Measurements from ENCODE around the gene RFX7.

RFX7 gene

DNA sequence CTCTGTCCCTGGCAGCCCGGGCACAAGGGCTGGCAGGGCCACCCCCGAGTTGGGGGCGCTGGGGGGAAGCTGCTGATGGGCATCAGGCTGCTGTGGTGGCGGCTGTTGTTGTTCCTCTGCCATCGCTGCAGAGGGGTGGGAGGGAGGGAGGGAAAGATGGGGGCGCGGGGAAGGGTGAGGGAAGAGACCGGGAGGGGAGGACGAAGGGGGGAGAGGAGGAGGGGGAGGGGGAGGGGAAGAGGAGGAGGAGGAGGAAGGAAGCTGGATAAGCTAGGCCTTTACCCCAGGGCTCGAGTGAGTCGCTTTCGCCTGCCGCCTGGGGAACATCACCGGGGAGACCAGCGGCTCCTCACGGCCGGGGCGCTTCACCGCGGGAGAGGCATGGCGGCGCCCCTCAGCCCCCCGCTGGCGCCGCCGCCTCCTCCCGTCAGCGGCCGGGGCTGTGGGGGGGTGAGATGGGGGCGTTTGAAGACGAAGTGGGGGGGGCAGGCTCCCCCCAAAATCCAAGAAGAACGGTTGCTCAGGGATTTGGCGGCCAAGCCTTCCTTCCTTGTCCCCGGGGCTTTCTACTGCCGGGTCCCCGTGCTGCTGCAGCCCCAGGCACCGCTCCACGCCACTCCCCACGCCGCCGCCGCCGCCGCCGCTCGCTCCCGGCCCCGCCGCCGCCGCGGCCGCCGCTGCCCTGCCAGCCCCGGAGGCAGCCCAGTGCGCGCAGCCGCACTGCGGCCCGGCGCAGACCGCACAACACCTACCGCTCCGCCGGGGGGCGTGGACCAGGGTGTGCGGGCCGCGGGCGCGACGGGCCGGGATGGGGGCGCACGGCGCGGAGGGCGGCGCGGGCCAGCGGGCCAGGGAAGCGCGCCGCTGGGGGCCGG lies at the start of gene RFX7:
TSS of gene RFX7 (minus strand) at position 717 of the 875 bp plus-strand sequence. CDS start at position 123, 594 bp downstream.
- no peak for TF ChIP-seq GATA2 (IDR thresholded peaks at IDR 0.05; ENCODE audit: low read depth, low read length)
- no peak for TF ChIP-seq GATA3 (IDR thresholded peaks at IDR 0.05; ENCODE audit: low read depth, low read length)

DNA sequence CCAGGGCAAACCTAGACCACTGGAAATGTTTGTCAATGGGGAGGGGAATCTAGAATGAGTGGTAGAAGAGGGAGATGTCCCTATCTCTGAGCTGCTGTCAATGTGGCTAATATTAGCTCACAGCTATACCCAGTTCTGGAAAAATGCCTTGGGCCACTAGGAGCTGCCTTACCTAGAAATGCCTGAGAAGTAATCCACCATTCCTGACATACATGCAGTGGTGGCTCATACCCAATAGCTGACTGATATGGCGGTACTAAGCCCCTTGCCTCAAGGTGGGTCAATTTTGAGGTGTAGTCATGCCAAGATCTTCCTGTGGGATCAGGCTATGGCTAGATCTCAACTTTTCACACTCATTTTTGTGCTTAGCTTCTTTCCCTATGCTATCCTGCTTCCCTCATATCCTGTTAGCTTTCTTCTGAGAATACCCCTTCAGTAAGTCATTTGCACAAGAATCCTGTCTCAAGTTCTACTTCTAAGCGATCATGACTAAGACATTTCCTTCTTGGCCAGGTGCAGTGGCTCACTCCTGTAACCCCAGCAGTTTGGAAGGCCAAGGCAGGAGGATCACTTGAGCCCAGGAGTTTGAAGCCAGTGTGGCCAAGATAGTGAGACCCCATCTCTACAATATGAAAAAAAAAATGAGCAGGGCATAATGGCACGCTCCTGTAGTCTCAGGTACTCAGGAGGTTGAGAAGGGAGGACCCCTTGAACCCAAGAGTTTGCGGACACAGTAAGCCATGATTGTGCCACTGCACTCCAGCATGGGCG lies 49.1 kb upstream of the RFX7 start:
- no peak for TF ChIP-seq GATA2 (IDR thresholded peaks at IDR 0.05; ENCODE audit: low read depth, low read length)
- TF ChIP-seq GATA3 (IDR thresholded peaks at IDR 0.05; ENCODE audit: low read depth, low read length): no peak

DNA sequence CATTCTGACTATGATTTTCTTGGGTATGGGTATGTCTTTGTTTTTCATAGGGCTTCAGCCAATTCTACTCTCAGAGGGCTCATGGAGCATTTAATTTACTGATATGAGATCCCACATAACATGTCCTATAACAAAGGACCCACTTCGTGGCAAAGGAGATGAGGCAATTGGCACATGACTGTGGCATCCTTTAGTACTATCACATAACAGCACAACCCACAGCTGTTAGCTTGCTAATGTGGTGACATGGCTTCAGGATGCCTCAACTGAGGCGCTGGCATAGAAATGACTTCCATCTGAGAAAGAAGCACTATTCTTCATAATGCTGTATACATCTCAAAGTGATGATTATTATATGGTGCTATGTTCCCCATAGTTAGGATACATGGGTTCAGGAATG lies 48.1 kb upstream of the RFX7 start:
- no peak for TF ChIP-seq GATA2 (IDR thresholded peaks at IDR 0.05; ENCODE audit: low read depth, low read length)
- TF ChIP-seq GATA3 (IDR thresholded peaks at IDR 0.05; ENCODE audit: low read depth, low read length): no peak

DNA sequence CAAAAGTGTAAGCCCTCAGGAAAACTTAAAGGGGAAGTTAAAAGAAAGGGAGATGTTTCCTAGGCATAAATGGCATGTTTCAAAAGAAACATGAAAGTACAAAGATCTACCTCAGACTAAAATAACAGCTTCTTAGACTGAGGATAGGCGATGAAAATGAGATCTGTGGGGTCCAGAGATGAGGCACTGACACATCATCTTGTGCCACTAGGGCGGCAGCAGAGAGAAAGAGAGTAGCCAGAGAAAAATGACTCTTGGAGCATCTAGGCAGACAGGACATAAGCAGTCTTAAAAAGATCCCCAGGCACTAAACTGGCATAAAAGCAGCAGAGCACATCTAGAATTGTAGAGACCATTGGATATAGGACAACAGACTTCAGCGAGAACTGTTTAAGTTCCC lies 42.5 kb upstream of the RFX7 start:
- 0 out of 2 replicates have a peak, but pooled peaks have one; percentile 11 for TF ChIP-seq GATA3 (IDR thresholded peaks at IDR 0.05; ENCODE audit: low read depth, low read length)
- no peak for TF ChIP-seq GATA2 (IDR thresholded peaks at IDR 0.05; ENCODE audit: low read depth, low read length)

DNA sequence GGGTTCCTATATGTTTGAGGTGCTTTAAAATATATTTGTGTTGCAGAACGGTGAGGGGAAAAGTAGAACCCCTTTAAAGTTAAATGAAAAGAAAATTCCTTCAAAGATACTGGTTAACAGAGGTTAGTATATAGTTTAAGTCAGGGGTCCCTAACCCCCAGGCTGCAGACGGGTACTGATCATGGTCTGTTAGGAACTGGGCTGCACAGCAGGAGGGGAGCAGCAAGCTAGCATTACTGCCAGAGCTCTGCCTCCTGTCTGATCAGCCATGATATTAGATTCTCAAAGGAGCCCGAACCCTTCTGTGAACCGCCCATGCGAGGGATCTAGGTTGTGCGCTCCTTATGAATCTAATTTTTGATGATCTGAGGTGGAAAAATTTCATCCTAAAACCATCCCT lies 37.5 kb upstream of the RFX7 start:
- TF ChIP-seq GATA2 (IDR thresholded peaks at IDR 0.05; ENCODE audit: low read depth, low read length) (no peak), GATA3 (IDR thresholded peaks at IDR 0.05; ENCODE audit: low read depth, low read length) (no peak)

DNA sequence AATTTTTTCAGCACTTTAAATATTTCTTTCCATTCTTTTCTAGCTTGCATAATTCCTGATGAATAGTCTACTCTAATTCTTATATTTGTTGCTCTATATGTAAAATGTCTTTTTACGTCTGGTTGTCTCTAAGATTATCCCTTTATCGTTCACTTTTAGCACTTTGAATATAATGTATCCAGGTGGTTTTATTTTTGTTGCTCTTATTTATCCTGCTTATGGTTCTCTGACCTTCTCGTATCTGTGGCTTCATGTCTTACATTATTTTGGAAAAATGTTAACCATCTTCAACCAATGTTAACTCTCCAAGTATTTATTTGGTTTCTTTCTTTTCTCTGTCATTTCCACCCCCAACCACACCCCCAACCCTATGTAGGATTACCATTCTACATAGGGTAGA lies 30.0 kb upstream of the RFX7 start:
- TF ChIP-seq GATA3 (IDR thresholded peaks at IDR 0.05; ENCODE audit: low read depth, low read length): no peak
- no peak for TF ChIP-seq GATA2 (IDR thresholded peaks at IDR 0.05; ENCODE audit: low read depth, low read length)

DNA sequence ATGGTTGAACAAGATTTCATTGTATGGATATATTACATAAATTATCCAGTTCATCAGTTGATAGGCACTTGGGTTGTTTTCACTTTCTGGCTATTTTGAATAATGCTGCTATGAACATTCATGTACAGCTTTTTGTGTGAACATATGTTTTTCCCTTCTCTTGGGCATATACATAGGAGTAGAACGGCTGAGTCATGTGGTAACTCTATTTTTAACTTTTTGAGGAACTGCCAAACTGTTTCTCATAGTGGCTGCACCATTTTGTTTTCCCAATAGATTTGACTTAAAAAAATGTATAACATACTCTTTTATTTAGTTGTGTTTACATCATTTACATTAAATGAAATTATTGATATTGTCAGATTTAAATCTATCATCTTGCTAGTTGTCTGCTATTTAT lies 28.8 kb upstream of the RFX7 start:
- no peak for TF ChIP-seq GATA2 (IDR thresholded peaks at IDR 0.05; ENCODE audit: low read depth, low read length)
- TF ChIP-seq GATA3 (IDR thresholded peaks at IDR 0.05; ENCODE audit: low read depth, low read length): no peak

DNA sequence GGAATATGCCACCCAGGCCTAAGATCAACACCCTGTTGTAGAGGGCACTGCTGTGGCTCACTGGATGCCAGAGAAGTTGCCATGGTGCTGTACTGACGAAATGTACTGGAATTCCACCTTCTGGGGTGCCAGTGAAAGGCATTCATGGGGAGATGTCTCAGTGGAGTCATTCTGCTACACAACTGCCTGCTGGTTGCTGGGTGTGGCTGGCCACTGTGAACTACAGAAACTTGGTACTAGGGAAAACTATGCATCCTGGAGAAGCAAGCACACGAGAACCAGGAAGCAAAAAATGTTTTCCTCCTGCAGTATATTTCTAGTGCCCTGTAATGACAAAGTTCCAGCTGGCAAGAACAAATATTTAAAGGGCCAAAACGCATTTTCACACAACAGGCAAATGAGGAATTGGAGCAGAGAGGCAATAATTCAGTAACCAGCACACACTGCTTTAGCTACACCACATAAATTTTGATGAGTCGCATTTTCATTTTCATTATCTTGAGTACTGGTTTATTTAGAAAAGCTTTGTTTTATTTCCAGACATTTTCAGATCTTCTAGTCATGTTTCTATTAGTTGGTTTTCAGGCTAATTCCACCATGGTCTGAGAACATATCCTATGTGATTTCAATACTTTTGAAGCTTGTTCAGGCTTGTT lies 18.3 kb upstream of the RFX7 start:
- TF ChIP-seq GATA2 (IDR thresholded peaks at IDR 0.05; ENCODE audit: low read depth, low read length) (no peak), GATA3 (IDR thresholded peaks at IDR 0.05; ENCODE audit: low read depth, low read length) (no peak)

DNA sequence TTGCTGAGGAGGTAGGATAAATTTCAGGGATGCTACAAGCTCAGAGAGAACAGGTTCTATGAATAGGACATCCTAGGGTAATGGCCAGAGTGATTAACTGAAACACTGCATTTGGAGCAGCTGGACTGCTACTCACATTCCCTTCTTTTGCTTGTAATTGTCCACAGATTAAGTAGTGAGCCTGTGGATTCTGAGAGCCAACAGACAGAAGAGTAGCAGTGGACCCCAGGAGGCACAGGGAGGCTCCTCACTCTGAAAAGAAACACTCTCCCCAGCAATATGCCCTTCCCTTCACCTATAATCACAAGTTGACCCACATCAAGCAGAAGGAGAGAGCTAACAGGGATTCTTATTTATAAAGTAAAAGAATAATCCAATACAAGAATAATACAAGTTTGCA lies 10.6 kb upstream of the RFX7 start:
- TF ChIP-seq GATA2 (IDR thresholded peaks at IDR 0.05; ENCODE audit: low read depth, low read length) (no peak), GATA3 (IDR thresholded peaks at IDR 0.05; ENCODE audit: low read depth, low read length) (no peak)

DNA sequence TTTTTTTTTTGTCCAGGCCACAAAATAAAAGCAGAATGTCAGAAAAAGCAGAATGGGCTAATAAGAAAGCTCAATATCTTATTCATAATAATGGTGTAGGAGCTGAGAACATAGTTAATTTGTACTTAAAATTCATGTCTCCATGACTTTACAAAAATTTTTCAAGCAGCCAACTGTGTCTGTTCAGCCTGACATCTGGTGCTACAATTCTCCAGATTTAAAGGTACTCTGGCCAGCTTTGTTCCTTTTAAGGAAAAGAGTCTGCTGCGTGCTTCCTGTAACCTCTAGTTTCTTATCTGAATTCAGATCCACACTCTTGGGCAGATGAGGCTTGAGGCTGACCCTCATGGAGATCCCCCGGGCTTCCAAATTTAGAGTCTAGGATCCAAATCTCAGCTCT lies 8.7 kb upstream of the RFX7 start:
- no peak for TF ChIP-seq GATA3 (IDR thresholded peaks at IDR 0.05; ENCODE audit: low read depth, low read length)
- TF ChIP-seq GATA2 (IDR thresholded peaks at IDR 0.05; ENCODE audit: low read depth, low read length): no peak

DNA sequence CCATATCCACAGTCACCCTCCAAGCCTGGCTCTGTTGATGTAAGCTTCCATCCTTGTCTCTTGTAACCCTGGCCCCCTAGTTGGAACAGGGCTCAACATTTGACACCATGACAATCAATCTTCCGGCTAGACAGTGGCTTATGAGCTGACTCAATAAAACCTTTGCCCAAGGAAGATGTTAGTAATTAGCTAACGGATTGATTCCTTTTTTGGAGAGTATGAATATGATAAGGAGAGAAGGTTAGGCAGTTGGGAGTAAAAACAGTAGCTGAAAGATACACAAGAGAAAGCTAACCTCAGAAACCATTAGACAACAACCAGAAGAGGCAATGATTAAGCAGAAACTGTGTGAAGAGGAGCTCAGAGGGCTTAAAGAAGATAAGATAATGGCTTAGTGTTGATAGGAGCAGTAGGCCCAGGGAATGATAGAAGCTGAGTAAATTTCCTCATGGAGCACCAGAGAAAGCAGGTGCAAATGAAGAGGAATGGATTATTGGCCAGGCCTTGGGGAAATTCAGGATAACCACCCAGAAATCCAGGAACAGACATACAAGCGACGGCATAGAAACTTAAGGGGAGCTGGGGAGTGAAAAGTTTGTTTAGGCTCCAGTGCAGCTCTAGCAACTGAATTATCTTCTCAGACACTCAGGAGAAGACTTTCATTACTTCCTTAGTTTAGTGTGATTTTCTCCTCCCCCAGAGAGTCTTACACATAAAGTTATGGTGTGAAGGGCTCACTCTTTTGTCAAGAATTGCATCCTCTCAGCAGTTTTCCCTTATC lies 7.8 kb upstream of the RFX7 start:
- TF ChIP-seq GATA3 (IDR thresholded peaks at IDR 0.05; ENCODE audit: low read depth, low read length): no peak
- TF ChIP-seq GATA2 (IDR thresholded peaks at IDR 0.05; ENCODE audit: low read depth, low read length): no peak

DNA sequence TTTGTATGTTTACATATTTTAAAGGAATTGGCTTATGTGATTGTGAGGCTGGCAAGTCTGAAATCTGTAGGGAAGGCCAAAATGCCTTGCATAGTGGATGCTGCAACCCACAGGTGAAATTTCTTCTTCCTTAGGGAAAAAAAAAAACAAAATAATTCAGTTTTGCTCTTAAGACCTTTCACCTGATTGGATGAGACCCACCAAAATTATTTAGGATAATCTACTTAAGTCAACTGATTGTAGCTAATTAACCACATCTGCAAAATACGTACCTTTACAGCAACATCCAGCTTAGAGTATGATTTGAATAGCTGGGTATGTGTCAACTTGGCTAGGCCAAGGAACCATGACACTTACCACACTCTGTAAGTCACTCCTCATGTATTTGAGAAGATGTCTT lies 6.9 kb upstream of the RFX7 start:
- TF ChIP-seq GATA2 (IDR thresholded peaks at IDR 0.05; ENCODE audit: low read depth, low read length) (no peak), GATA3 (IDR thresholded peaks at IDR 0.05; ENCODE audit: low read depth, low read length) (no peak)

DNA sequence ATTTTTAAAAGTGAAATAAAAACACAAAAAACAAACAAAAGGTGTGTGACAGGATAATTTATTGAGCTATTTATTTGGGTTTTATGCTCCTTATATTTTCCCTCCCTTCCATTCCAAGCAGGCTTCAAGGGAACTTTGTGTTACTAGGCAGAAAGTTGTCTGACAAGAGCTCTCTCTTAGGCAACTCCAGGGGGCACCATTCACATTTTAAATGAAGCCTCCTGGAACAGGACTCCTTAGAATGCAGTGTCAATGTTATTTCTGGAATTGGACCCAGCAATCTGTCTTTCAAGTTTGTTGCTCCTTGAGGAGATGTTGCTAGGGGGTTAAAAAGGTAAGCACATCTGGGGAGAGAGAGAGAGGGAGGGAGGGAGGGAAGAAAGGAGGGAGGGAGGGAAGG lies 5.4 kb upstream of the RFX7 start:
- TF ChIP-seq GATA2 (IDR thresholded peaks at IDR 0.05; ENCODE audit: low read depth, low read length): no peak
- no peak for TF ChIP-seq GATA3 (IDR thresholded peaks at IDR 0.05; ENCODE audit: low read depth, low read length)

Measured in SH-SY5Y (cell line).